Heart right ventricle (tissue), 16 donors: ENCODE data around the gene CACNA1C. TPM values are rescaled to one million over a fixed set of nuclear protein-coding genes. Genes with fewer than 3 reads are reported as not detected.
A peak's percentile ranks its signal among the peaks of the same experiment; 100 is the strongest.

Source experiments
- ATAC-seq, 8 donors: fragments of 200-7000 bp; cut with Tn5 transposase; one replicate each; pipeline ENCODE4 v1.9.1; 2020; ENCODE audit warnings: mild to moderate bottlenecking in 8 of 8, moderate library complexity in 8 of 8, moderate number of reproducible peaks in 1 of 8
- DNase-seq, 2 donors: peaks; one replicate each; pipeline ENCODE4 v3.0.0-alpha.2; 2020
- H3K27ac ChIP-seq, 10 donors: fragments of 200-600 bp; sonication (generic) in 2 of 10; one replicate each; pipeline versions ENCODE4 v1.5.0 to v1.8.0; 2020 to 2022; ENCODE audit warnings: mild to moderate bottlenecking in 3 of 10
- H3K27me3 ChIP-seq, 7 donors: fragments of 200-600 bp; one replicate each; pipeline ENCODE4 v1.8.0; 2021 to 2022; ENCODE audit warnings: mild to moderate bottlenecking in 2 of 7
- H3K36me3 ChIP-seq, 9 donors: fragments of 200-600 bp; sonication (generic) in 1 of 9; one replicate each; pipeline versions ENCODE4 v1.5.0 to v1.8.0; 2020 to 2022; ENCODE audit warnings: mild to moderate bottlenecking in 2 of 9
- H3K4me1 ChIP-seq, 9 donors: fragments of 200-600 bp; sonication (generic) in 1 of 9; one replicate each; pipeline versions ENCODE4 v1.5.0 to v1.8.0; 2020 to 2022; ENCODE audit warnings: mild to moderate bottlenecking in 4 of 9
- H3K4me3 ChIP-seq, 10 donors: fragments of 200-600 bp; sonication (generic) in 2 of 10; one replicate each; pipeline versions ENCODE4 v1.5.0 to v1.8.0; 2020 to 2022; ENCODE audit warnings: mild to moderate bottlenecking in 7 of 10, moderate library complexity in 2 of 10
- H3K9me3 ChIP-seq, 11 donors: fragments of 200-600 bp in 10 of 11; sonication (generic) in 2 of 11; one replicate each; pipeline versions ENCODE4 v1.5.0 to v1.8.0; 2013 to 2022; ENCODE audit warnings: mild to moderate bottlenecking in 2 of 11, control low read depth in 1 of 11, moderate library complexity in 1 of 11
- WGBS, 2 donors: extraction: QIAGEN DNeasy Blood & Tissue Kit; methylation state at CpG; one replicate each; pipeline ENCODE4 v1.1.7; 2013; ENCODE audit warnings: inconsistent platforms in 1 of 2; 5-methylcytosine and 5-hydroxymethylcytosine counted together
- intact Hi-C, 10 donors: fragments of 100-400 bp; cut with DNase I; formaldehyde crosslinking; loops; one replicate each; pipeline versions ENCODE4 v1.11.1 to v1.14.2; 2022
- polyA plus RNA-seq, 2 donors: library from polyadenylated mRNA; stranded (reverse); fragments of 200-250 nt; gene quantifications; one replicate each; pipeline ENCODE4 v1.2.3, GENCODE V29; 2013
- total RNA-seq, 10 donors: library from RNA; stranded (reverse); fragmentation: NEBNext Ultra II Directional in 3 of 10; extraction: Animal tissue kit (Norgen Biotek cat#: 25700) in 3 of 10; gene quantifications; one replicate each; pipeline versions ENCODE4 v1.2.1 to v1.2.4, GENCODE V29; 2021 to 2023
- TF ChIP-seq, protein P1 (sequence below), 9 donors: fragments of 200-600 bp; sonication (generic) in 2 of 9; IDR thresholded peaks; one replicate each; pipeline versions ENCODE4 v1.5.0 to v1.8.0; 2021 to 2022; ENCODE audit warnings: antibody characterized with exemption in 9 of 9, mild to moderate bottlenecking in 5 of 9, moderate library complexity in 1 of 9
- donor health status: Arrhythmogenic right ventricular cardiomyopathy.
- donor health status: ischemic (EF 13 %, LVEDD 7.1; RV severe dilation, severe dysfunction).
- donor health status: healthy with polysubstance abuse.
- donor health status: DM: no; HTN: yes; CAD: no.
- donor health status: DM: no; HTN: no; CAD: no.
- donor health status: ischemic (EF 25% LVEDD 6.9; RV normal size, moderate dysfunction).
- donor health status: ischemic (EF 25% LVEDD 5.7; RV mildly dilated, moderate dysfunction).
- donor health status: healthy.
- donor health status: DM: yes; HTN: yes; CAD: no.
- donor health status: Ischemic cardiomyopathy.
- donor health status: ischemic (EF 35%, LVEDD 5.7; RV mildly dilated, moderate dysfunction).
- donor health status: nonischemic (EF 11% LVEDD 7.7; RV severe dilation, severe dysfunction).
- donor health status: DM: yes; HTN: yes; CAD: no.
- donor health status: PGD.
- donor health status: ischemic (EF 29% LVEDD 5.4; RV normal size, mild dysfunction).
- donor health status: nonischemic (EF 23%, LVEDD 6.1; RV moderate dilation, normal function).

Gene CACNA1C
- total and polyA plus RNA-seq, 12 donors, result 19.1 to 222 (median 183) TPM

DNA sequence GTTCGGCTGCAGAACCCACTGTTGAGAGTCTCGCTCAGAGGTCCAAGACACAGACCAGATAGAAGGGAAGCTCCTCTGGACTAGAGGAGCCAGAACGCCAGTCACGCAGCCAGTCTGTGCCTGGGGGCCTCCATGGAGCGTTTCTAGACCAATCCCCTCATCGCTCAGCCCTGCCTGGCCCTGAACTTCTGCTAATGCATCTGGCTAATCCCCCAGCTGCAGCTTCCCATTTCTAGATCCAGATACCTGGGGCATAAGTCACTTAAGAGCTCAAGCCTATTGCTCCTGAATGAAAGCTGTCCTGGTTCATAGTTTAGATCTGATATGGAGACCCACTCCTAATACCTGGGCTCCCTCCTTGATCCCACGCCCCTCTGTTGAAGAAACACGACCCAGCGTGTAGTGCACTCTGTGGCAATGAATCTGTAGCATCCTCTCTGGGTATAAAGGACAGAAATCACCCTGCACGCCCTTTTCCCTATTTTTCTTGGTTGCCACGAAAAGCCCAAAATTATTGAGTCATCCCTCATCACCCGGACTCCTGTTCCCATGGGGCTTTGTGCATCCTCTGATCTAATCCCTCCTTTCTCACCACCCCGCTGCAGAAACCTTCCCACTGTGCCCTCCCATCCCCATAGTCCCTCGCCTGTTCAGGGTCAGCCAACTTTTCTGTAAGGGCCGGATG, 400.4 kb downstream of the CACNA1C start:
- H3K27ac ChIP-seq, result peak overlapping the region in 1 of 10 donors; percentile 15
- no peaks in the 10 kb centered on the region for H3K27me3 ChIP-seq
- H3K4me1 ChIP-seq, result peaks cover 3 to 71% (median 34%) of the 10 kb centered on the region in 9 donors
- no peak overlapping the region for H3K4me3 ChIP-seq
- 88 to 90% methylated on average over 15 of the region's 15 CpGs for WGBS, 2 donors
- TF ChIP-seq, protein P1, sequence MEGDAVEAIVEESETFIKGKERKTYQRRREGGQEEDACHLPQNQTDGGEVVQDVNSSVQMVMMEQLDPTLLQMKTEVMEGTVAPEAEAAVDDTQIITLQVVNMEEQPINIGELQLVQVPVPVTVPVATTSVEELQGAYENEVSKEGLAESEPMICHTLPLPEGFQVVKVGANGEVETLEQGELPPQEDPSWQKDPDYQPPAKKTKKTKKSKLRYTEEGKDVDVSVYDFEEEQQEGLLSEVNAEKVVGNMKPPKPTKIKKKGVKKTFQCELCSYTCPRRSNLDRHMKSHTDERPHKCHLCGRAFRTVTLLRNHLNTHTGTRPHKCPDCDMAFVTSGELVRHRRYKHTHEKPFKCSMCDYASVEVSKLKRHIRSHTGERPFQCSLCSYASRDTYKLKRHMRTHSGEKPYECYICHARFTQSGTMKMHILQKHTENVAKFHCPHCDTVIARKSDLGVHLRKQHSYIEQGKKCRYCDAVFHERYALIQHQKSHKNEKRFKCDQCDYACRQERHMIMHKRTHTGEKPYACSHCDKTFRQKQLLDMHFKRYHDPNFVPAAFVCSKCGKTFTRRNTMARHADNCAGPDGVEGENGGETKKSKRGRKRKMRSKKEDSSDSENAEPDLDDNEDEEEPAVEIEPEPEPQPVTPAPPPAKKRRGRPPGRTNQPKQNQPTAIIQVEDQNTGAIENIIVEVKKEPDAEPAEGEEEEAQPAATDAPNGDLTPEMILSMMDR (IDR thresholded peaks at IDR 0.05), result no peak
- intact Hi-C loops, result loop anchor here in 1 of 10 donors (5.0 kb wide), 1 partner anchor 34 kb away; no protein-coding TSS in a partner anchor
- no peaks in the 10 kb centered on the region for H3K9me3 ChIP-seq
- peaks cover 0 to 58% (median 0%) of the 10 kb centered on the region in 9 donors for H3K36me3 ChIP-seq
- DNase-seq (no peak), ATAC-seq (no peak)

DNA sequence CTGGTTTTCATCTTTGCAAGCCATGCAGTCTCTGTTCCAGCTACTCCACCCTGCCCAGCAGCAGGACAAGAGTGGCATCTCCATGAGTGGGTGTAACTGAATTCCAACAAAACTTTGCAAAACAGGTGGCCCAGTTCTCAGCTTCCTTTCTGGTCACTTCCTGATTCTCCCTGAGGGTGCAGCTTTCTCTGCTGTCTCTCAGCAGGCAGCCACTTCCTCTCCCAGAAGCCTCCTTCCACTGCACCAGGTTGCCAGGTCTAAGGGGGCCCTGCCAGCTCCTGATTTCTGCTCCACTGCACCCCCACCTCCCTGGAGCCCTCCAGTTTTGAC, 400.9 kb downstream of the CACNA1C start:
- Histone ChIP-seq H3K27me3 (no peaks in the 10 kb centered on the region), H3K36me3 (peaks cover 0 to 59% (median 0%) of the 10 kb centered on the region in 9 donors), H3K27ac (peak overlapping the region in 2 of 10 donors; percentile 5 to 15), H3K4me1 (peaks cover 3 to 75% (median 38%) of the 10 kb centered on the region in 9 donors), H3K4me3 (no peak overlapping the region), H3K9me3 (no peaks in the 10 kb centered on the region)
- TF ChIP-seq, protein P1 (IDR thresholded peaks at IDR 0.05), result no peak
- no peak for DNase-seq
- intact Hi-C loops, result loop anchor here in 1 of 10 donors (5.0 kb wide), 1 partner anchor 34 kb away; no protein-coding TSS in a partner anchor
- ATAC-seq, result no peak

DNA sequence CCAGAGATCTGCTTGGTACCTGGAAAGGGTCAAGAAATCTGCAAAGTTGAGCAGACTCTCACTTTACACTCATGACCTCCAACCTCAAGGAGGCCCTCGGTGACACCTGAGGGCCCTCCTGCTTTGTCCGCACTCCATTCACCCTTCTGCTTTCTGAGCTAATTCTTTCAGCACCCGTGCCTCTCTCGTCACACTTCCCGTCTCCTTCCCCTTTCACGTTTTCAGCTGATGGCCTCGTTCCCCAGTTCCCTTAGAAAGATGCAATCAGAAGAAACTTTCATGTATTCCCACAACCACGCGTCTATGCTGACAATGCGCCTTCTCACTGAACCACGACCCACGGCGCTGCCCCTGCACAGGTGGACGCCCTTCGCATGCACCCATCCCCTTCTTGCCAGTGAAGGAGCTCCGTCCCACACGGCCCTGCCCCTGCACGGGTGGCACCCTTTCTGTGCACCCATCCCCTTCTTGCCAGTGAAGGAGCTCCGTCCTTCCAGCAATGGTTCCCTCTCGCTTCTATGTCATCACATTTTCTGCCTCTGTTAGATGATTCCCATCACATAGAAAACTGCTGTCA, 401.9 kb downstream of the CACNA1C start:
- Histone ChIP-seq H3K4me3 (no peak overlapping the region), H3K4me1 (peaks cover 3 to 75% (median 38%) of the 10 kb centered on the region in 9 donors), H3K9me3 (no peaks in the 10 kb centered on the region), H3K27ac (no peak overlapping the region), H3K27me3 (no peaks in the 10 kb centered on the region), H3K36me3 (peaks cover 0 to 57% (median 0%) of the 10 kb centered on the region in 9 donors)
- intact Hi-C loops, result loop anchor here in 4 of 10 donors (5.0 kb wide), 4 partner anchors 33 to 128 kb away; no protein-coding TSS in a partner anchor
- 92% methylated on average over 20 of the region's 20 CpGs for WGBS, 2 donors
- DNase-seq, result no peak
- no peak for ATAC-seq
- TF ChIP-seq, protein P1 (IDR thresholded peaks at IDR 0.05), result no peak

DNA sequence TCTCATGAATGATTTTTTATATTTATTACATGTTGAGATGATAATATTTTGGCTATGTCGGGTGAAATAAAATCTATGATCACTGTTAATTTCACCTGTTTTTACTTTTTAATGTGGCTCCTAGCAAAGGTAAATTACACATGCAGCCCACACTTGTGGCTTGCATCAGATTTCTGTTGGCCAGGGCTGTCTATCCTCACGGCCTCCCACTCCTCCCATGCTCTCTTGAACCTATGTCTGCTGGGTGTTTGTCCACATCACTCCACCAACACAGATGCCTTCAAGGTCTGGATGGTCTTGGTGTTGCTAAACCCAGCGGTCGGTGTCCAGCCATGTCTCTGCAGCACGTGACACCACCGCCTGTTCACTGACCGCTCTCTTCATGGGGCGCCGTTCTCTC, 402.6 kb downstream of the CACNA1C start:
- TF ChIP-seq, protein P1 (IDR thresholded peaks at IDR 0.05), result no peak
- 97% methylated on average over 9 of the region's 9 CpGs for WGBS, 2 donors
- H3K9me3 ChIP-seq, result no peaks in the 10 kb centered on the region
- peaks cover 0 to 58% (median 0%) of the 10 kb centered on the region in 9 donors for H3K36me3 ChIP-seq
- H3K4me1 ChIP-seq, result peaks cover 3 to 73% (median 38%) of the 10 kb centered on the region in 9 donors
- H3K4me3 ChIP-seq, result no peak overlapping the region
- ATAC-seq, result no peak
- DNase-seq, result no peak
- H3K27me3 ChIP-seq, result no peaks in the 10 kb centered on the region
- no peak overlapping the region for H3K27ac ChIP-seq
- intact Hi-C loops, result loop anchor here in 3 of 10 donors (5.0 kb wide), 3 partner anchors 37 to 127 kb away; no protein-coding TSS in a partner anchor
